LNCaP clone FGC (cell line): ENCODE results near the gene TASL.
"Not testable (repeated sequence)": the region's sequence is repeated elsewhere in the genome, so short reads cannot be mapped to it uniquely, and the experiment has no call there.

Source experiments
- DNase-seq: peaks from one replicate; pipeline ENCODE4 v3.0.0-alpha.2; 2011; ENCODE audit warnings: low read depth
- H3K4me3 ChIP-seq: 2 replicates; pipeline ENCODE4 v1.5.1; 2011; ENCODE audit warnings: mild to moderate bottlenecking, low read depth, low read length, control low read depth
- TF ChIP-seq, protein P1 (sequence below): IDR thresholded peaks from 2 replicates; pipeline ENCODE4 v1.5.1; 2012; ENCODE audit warnings: mild to moderate bottlenecking; ENCODE audit not compliant: control insufficient read depth, insufficient read depth; ENCODE audit errors: extremely low read depth

Gene TASL

DNA sequence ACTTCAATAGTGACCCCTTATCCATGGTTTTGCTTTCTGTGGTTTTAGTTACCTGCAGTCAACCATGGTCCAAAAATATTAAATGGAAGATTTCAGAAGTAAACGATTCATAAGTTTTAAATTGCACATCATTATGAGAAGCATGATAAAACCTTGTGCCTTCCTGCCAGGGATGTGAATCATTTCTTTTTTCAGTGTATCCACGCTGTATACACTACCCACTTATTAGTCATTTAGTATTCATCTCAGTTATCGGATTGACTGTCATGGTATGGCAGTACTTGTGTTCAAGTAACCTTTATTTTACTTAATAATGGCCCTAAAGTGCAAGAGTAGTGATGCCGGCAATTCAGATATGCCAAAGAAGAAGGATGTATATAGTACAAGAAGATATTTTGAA is 37.7 kb upstream of the TASL start:
- TF ChIP-seq, protein P1, sequence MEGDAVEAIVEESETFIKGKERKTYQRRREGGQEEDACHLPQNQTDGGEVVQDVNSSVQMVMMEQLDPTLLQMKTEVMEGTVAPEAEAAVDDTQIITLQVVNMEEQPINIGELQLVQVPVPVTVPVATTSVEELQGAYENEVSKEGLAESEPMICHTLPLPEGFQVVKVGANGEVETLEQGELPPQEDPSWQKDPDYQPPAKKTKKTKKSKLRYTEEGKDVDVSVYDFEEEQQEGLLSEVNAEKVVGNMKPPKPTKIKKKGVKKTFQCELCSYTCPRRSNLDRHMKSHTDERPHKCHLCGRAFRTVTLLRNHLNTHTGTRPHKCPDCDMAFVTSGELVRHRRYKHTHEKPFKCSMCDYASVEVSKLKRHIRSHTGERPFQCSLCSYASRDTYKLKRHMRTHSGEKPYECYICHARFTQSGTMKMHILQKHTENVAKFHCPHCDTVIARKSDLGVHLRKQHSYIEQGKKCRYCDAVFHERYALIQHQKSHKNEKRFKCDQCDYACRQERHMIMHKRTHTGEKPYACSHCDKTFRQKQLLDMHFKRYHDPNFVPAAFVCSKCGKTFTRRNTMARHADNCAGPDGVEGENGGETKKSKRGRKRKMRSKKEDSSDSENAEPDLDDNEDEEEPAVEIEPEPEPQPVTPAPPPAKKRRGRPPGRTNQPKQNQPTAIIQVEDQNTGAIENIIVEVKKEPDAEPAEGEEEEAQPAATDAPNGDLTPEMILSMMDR: no peak
- DNase-seq: no peak
- no peak overlapping the region for H3K4me3 ChIP-seq

DNA sequence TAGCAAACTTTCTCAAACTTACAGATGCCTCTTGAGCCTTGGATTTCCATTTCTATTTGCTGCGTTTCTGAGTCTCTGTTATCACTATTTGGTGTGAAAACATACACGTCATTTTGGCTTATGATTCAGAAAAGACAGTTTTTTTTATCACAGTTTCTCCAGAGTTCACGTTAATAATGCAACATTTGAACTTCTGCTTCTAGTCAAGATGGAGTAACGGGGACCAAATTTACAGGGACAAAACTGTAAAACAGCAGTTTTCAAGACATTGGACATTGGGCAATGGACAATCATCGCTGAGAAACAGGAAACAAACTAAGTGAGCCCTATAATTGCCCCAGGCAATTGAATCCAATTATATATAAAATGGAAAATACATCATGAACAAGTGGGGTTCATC is 36.2 kb upstream of the TASL start:
- TF ChIP-seq, protein P1: no peak
- no peak for DNase-seq
- no peak overlapping the region for H3K4me3 ChIP-seq

DNA sequence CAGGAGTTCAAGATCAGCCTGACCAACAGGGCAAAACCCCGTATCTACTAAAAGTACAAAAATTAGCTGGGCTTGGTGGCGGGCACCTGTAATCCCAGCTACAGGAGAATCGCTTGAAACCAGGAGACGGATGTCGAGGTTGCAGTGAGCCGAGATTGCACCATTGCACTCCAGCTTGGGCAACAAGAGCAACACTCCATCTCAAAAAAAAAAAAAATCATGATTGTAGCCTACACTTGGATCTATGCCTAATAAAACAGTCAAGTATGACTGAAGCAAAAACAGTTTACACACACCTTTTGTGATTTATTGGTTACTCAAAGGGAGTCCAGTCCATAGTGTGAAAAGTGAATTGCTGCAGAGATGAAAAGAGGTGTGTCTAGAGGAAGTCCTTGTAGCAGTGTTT is 34.7 kb upstream of the TASL start:
- no peak overlapping the region for H3K4me3 ChIP-seq
- TF ChIP-seq, protein P1: no peak
- DNase-seq: no peak

DNA sequence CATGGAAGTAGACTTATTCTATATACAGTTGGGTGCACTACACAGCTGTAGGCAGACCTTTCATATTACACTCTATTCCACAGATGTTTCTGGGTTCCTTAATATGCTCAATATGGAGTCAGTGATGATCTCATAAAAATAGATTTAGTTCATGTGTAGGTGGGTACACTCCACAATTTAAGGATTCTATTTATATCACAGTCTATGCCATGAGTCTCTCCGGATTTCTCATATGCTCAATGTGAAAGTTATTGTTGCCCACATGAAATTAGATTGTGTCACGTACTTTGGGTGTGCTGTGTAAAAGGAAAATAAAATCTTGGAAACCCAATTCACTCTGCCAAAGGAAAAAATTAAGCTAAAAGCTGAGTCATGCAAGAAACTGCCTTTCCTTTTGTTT is 32.5 kb upstream of the TASL start:
- no peak for DNase-seq
- H3K4me3 ChIP-seq: no peak overlapping the region
- TF ChIP-seq, protein P1: no peak

DNA sequence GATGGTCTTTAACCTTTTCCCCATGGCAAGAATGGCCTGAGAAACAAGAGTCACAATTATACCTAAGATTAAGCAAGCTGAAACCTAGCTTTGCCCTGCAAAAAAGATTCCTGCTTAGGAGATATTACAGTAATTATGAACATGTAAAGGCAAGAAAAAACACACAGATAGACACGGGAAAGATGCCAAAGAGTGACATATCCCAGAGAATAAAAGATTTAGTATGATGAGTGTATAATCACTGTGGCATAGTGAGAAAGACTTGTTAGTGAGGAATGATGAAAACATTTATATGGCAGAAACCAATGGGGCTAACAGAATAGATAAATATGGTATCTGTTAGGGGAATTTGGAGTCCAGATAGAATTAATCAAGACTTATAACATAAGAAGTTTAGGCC is 29.6 kb upstream of the TASL start:
- TF ChIP-seq, protein P1: no peak
- no peak overlapping the region for H3K4me3 ChIP-seq
- DNase-seq: no peak

DNA sequence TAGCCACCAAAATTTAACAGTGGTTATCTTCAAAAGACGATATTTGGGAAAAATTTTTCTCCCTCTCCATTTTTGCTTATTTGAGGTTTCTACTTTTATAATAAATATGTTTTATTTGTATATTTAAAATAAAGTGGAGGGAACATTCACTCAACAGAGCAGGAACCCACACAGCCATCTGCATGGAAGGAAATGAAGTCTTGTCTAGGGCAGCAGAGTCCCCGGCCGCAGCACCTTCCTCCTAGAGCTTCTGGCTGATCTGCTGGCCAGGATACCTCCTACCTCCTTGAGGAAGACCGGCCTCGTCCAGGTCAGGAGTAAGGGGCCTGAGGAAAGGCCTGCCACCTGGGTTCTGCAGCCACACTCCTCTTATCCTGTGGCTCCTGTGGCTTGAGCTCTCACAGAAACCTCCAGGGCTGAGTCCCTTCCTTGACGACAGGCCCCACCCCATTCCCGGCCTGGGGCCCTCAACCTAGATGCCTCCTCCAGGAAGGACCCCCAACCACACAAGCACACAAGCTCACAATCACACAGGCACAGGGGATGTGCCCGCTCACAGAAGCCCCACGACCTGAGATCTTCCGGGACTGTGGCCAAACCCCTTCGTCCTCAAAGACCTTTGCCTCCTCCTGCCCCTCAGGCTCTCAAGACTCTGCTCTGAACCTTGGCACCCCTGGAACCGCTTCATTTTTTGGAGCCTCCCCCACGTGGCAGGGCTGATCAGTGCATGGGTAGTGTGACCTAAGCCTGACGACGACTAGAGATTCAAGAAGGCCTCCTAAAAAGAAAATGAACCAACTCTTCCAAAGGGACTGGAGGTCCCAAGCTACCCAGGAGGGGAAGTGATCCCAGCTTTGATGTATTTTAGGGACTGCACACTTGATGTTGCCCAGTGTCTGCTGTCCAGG is 23.0 kb upstream of the TASL start:
- not testable (repeated sequence) for DNase-seq

DNA sequence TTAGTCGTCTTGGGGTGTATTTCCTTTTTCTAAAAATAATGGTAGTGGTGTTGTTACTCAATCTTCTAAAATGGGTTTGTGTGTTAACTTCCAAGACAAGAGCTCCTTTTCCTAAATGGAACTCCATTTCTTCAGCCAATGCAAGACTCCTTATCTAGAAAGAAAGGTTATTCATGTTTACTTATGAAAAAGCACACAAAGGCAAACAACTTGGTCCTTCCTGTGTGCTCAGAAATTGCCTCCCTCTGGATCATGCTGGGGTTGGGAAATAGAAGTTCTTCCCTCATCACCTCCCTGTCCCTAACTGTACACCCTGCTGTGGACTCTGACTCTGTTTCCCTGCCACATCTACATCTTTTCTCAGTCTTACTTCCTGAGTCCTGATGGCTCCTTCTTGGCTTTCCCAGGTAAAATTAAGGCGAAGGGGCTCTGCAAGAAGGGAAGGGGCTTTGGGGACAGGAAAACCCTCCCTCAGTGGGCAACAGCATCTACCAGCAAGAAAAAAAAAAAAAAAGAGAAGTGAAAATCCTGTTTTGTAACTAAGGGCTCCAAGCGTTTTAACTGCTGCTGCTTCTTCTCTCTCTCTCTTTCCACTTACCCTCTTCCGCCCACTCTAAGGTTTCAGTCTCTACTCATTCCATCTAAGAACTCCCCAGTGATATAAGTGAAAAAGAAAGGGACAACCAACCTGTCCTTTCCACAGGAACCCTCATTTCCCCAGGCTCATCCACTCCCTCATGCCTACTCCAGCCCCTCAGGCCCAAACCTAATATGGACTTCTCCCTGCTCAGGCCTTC is 19.8 kb upstream of the TASL start:
- no peak overlapping the region for H3K4me3 ChIP-seq
- no peak for DNase-seq
- TF ChIP-seq, protein P1: no peak

More for the DNA sequence above, 23.0 kb upstream of the TASL start:
- H3K4me3 ChIP-seq: not testable (repeated sequence)
